C4-2B (cell line): Measurements from ENCODE around the gene SLAMF6.

Experiments
- H3K27ac ChIP-seq: fragments of 450-650 bp; 2 replicates; pipeline ENCODE4 v1.5.1; 2017
- ZFX ChIP-seq: fragments of 450-650 bp; IDR thresholded peaks from 2 replicates; pipeline ENCODE4 v1.6.1; 2017
- TF ChIP-seq, protein P1 (sequence below): fragments of 450-650 bp; conservative IDR thresholded peaks from 2 replicates; pipeline ENCODE4 v1.5.1; 2017; ENCODE audit warnings: mild to moderate bottlenecking

SLAMF6 gene

DNA sequence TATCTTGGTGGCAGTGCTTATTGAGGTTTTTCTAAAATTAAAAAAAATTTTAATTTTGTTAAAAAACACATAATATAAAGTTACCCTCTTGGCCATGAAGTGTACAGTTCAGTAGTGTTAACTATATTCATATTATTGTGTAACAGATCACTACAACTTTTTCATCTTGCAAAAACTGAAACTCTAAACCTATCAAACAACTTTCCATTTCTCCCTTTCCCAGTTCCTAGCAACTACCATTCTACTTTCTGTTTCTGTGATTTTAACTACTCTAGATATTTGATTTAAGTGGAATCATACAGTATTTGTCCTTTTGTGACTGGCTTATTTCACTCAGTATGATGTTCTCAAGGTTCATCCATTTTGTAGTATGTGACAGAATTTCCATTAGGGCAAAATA is 55.5 kb downstream of the SLAMF6 start:
- no peak overlapping the region for H3K27ac ChIP-seq
- TF ChIP-seq, protein P1, sequence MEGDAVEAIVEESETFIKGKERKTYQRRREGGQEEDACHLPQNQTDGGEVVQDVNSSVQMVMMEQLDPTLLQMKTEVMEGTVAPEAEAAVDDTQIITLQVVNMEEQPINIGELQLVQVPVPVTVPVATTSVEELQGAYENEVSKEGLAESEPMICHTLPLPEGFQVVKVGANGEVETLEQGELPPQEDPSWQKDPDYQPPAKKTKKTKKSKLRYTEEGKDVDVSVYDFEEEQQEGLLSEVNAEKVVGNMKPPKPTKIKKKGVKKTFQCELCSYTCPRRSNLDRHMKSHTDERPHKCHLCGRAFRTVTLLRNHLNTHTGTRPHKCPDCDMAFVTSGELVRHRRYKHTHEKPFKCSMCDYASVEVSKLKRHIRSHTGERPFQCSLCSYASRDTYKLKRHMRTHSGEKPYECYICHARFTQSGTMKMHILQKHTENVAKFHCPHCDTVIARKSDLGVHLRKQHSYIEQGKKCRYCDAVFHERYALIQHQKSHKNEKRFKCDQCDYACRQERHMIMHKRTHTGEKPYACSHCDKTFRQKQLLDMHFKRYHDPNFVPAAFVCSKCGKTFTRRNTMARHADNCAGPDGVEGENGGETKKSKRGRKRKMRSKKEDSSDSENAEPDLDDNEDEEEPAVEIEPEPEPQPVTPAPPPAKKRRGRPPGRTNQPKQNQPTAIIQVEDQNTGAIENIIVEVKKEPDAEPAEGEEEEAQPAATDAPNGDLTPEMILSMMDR, result no peak
- TF ChIP-seq ZFX, result no peak

DNA sequence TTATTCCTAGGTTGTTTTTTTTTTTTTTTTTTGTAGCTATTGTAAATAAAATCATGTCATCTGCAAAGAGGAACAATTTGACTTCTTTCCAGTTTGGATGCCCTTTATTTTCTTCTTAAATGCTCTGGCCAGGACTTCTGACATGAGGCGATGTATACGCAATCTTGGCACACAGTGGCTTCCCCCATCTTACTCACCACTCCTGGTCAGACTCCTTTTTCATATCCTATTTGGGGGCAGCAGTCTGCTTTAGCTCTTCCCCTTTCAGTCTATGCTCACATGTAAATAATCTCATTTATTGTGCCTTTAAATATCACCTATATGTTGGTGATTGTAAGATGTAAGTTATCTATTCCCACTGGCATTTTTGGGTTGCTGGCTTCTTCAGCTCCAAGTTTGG is 56.1 kb downstream of the SLAMF6 start:
- TF ChIP-seq, protein P1, result no peak
- TF ChIP-seq ZFX, result no peak
- no peak overlapping the region for H3K27ac ChIP-seq

DNA sequence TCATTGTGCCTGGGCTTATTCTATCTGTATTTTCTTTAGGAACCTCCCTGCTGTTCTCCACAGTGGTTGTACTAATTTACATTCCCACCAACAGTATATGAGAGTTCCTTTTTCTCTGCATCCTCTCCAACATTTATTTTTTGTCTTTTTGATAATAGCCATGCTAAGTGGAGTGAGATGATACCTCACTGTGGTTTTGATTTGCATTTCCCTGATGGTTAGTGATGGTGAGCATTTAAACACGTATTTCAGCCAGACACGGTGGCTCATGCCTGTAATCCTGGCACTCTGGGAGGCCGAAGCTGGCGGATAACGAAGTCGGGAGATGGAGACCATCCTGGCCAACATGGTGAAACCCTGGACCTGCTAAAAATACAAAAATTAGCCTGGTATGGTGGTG is 57.9 kb downstream of the SLAMF6 start:
- no peak overlapping the region for H3K27ac ChIP-seq
- TF ChIP-seq ZFX, result no peak
- TF ChIP-seq, protein P1, result no peak

DNA sequence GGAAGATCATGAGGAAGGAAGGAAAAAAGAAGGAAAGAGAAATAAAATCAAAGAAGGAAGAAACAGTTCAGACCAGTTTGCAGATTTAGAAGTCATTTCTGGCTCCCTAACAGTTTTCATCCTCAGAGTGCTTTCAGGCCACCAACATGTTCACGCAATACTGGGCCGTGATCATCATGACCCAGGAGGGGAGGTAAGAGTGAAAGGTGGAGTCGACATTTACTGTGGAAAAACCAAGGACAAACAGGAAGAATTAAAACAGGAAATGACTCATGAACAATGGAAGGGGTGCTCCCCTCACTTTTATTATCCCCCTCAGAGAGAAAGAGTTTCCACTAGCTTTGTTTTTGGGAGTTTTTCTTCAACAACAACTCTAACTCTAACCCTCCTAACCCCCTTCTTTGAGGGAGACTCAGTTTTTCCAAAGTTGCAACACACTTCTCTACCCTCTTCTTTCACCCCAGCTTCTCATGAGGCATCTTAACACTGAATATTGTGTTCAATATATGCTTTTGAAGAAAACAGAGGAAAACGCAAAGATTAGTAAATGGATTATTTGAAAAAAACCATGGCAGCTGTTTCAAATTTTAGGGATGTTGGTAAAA is 62.3 kb downstream of the SLAMF6 start:
- TF ChIP-seq, protein P1, result no peak
- TF ChIP-seq ZFX, result no peak
- H3K27ac ChIP-seq, result no peak overlapping the region

DNA sequence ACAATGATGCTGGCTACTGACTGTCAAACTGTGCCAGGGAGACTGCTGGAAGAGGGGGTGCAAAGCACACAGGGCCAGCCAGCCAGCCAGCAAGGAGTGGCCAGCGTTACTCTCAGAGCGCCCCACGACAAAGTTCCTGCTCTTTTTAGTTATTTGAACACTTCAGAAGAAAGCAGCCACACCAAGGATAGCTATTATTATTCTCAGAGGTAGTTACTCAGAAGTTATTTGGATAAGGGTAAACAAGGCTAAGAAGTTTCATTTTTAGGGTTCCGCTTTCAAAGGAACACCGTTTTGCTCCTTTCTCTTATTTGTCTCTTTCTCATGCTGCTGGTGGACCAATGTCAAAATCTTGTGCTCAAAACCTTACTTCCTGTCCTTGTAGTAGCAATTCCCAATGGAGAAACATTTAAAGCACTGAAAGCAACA is 62.8 kb downstream of the SLAMF6 start:
- TF ChIP-seq, protein P1, result no peak
- TF ChIP-seq ZFX, result no peak
- H3K27ac ChIP-seq, result no peak overlapping the region

DNA sequence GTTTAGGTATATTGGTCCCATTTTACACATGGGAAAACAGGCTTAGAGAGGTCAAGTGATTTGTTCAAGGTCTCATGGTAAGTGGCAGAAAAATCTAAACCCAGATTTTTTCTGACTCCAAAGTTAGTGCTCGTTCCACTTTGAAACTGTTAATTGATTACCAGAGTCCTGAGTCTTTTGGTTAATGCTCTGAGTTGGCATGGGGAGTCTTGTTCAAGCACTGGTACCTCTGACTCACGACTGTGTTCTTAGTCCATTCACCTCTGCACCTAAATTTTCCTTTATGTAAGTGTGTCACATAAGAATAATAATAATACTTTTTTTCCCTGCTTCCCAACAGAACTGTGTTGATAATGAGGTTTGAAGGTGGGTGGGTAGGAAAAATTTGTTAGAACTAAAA is 63.4 kb downstream of the SLAMF6 start:
- no peak overlapping the region for H3K27ac ChIP-seq
- TF ChIP-seq ZFX, result no peak
- TF ChIP-seq, protein P1, result no peak

DNA sequence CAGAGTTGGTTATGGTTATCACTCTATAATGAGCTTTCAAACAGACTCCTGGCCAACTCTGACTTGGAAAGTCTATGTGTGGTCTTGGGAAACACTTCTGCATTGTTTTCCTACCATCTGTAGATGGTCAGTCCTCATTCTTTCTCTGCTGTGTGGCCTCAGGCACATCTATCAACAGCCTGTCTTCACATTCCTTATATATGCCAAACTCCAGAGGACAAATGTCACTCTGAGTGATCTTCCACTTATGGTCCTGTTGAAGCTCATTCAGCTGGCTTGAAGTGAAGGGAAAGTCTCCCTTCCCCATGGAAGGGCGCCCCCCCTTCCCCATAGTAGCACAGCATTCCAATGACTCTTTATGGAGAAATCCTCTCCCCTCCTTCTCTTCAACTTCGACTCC is 64.0 kb downstream of the SLAMF6 start:
- TF ChIP-seq, protein P1, result no peak
- no peak for TF ChIP-seq ZFX
- H3K27ac ChIP-seq, result no peak overlapping the region
